ENCODE data around the gene SLC22A16.
"Not testable (repeated sequence)": the region's sequence is repeated elsewhere in the genome, so short reads cannot be mapped to it uniquely, and the experiment has no call there.

The SLC22A16 gene

DNA sequence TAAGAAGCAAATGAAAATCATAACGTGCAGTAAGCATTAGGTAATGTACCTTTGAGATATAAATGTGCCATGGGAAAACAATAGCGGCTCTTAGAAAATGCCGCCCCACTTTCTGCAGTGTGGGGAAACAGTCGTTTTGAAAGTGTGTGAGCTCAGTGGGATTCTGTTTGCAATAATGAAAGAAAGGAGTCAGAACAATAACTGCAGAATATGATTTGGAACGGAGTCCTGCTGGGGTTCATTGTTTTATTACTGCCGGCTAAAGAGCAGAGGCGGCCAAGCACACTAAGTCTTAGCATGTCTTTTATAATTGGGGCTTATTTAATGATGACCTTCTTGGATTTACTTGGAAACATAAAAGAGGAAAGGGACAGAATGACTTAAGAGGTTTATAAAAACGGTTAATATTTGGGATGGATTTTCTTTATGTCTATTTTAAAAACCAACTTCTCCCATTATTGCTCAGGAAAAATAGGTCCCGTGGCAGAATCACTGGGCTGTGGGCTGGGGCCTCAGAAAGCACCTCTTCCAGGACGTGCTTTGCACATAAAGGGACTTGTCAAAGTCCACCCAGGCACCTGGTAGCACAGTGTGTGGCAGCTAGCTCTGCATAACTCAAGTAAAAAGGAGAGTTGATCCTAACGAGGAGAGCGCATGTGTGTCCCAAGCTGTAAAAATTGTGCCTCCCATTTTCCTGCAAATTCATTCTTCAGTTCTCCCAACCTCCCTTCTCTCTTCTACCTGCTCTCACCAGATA is 44.0 kb upstream of the SLC22A16 start:
- no peak overlapping the region for H3K4me3 ChIP-seq (ENCODE audit: control insufficient read depth, low read depth, low read length)
- DNase-seq (ENCODE audit: low read depth): no peak
- TF ChIP-seq, protein P1, sequence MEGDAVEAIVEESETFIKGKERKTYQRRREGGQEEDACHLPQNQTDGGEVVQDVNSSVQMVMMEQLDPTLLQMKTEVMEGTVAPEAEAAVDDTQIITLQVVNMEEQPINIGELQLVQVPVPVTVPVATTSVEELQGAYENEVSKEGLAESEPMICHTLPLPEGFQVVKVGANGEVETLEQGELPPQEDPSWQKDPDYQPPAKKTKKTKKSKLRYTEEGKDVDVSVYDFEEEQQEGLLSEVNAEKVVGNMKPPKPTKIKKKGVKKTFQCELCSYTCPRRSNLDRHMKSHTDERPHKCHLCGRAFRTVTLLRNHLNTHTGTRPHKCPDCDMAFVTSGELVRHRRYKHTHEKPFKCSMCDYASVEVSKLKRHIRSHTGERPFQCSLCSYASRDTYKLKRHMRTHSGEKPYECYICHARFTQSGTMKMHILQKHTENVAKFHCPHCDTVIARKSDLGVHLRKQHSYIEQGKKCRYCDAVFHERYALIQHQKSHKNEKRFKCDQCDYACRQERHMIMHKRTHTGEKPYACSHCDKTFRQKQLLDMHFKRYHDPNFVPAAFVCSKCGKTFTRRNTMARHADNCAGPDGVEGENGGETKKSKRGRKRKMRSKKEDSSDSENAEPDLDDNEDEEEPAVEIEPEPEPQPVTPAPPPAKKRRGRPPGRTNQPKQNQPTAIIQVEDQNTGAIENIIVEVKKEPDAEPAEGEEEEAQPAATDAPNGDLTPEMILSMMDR (IDR thresholded peaks at IDR 0.05; ENCODE audit: control insufficient read depth, insufficient read depth, low read depth, low read length, missing control alignments): no peak

- DNase-seq (ENCODE audit: low read depth): no peak
- no peak overlapping the region for H3K4me3 ChIP-seq (ENCODE audit: control insufficient read depth, low read depth, low read length)
- TF ChIP-seq, protein P1 (IDR thresholded peaks at IDR 0.05; ENCODE audit: control insufficient read depth, insufficient read depth, low read depth, low read length, missing control alignments): no peak
Observed at GRCh38 chr6:110517601-110518281, 41.3 kb upstream of the SLC22A16 start.

- TF ChIP-seq, protein P1 (IDR thresholded peaks at IDR 0.05; ENCODE audit: control insufficient read depth, insufficient read depth, low read depth, low read length, missing control alignments): no peak
- no peak for DNase-seq (ENCODE audit: low read depth)
- no peak overlapping the region for H3K4me3 ChIP-seq (ENCODE audit: control insufficient read depth, low read depth, low read length)
Observed at GRCh38 chr6:110517034-110517433, 40.6 kb upstream of the SLC22A16 start.

DNA sequence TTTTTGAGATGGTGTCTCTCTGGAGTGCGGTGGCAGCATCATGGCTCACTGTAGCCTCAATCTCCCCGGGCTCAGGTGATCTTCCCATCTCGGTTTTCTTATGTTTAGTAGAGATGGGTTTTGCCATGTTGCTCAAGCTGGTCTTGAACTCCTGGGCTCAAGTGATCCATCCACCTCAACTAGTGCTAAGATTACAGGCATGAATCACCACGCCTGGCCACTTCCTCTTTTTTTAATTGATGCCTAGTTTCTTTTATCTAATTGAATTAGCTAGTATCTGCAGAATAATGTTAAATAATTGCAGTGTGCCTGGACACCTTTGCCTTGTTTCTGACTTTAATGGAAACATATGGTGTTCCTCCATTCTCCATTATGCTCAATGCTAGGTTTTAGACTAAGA is 38.4 kb upstream of the SLC22A16 start:
- no peak overlapping the region for H3K4me3 ChIP-seq (ENCODE audit: control insufficient read depth, low read depth, low read length)
- DNase-seq (ENCODE audit: low read depth): no peak
- TF ChIP-seq, protein P1 (IDR thresholded peaks at IDR 0.05; ENCODE audit: control insufficient read depth, insufficient read depth, low read depth, low read length, missing control alignments): no peak

DNA sequence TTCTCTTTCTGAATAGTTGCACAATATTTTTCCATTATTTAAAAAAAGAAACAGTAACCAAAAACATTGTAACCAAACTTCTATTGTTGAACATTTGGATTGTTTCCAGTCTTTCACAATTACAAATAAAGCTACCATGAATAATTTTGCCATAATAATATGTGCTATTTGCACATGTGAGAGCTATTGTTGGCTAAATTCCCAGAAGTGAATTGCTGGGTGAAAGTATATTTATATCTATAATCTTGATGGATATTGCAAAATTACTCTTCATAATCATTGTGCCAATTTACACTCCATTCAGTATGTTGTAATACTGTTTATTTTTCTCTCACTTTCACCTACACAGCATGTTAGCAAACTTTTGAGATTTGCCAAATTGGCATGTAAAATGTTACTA is 36.6 kb upstream of the SLC22A16 start:
- no peak for DNase-seq (ENCODE audit: low read depth)
- TF ChIP-seq, protein P1 (IDR thresholded peaks at IDR 0.05; ENCODE audit: control insufficient read depth, insufficient read depth, low read depth, low read length, missing control alignments): no peak

GRCh38 chr6:110512549-110512948 is 36.1 kb upstream of the SLC22A16 start:
- DNase-seq (ENCODE audit: low read depth); H3K4me3 ChIP-seq (ENCODE audit: control insufficient read depth, low read depth, low read length): not testable (repeated sequence)

More for the DNA sequence above, 36.6 kb upstream of the SLC22A16 start:
- H3K4me3 ChIP-seq (ENCODE audit: control insufficient read depth, low read depth, low read length): no peak overlapping the region

DNA sequence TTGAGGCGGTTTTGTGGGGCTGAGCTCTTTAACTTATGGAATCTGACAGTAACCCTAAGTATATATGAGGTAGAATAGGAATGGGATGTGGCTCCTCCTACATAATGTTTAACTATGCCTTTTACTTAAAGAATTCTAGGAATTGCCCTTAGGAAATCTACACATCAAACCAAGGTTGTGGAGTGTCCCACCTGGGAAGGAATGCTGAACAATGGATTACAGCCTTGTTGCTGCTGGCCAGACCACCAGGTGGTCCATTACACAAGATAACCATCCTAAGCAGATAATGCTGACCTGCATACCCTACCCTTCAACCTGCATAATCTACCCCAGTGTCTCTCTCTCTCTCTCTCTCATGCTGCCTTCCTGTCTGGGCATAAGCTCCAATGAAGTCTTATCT is 35.0 kb upstream of the SLC22A16 start:
- DNase-seq (ENCODE audit: low read depth): no peak
- H3K4me3 ChIP-seq (ENCODE audit: control insufficient read depth, low read depth, low read length): no peak overlapping the region
- TF ChIP-seq, protein P1 (IDR thresholded peaks at IDR 0.05; ENCODE audit: control insufficient read depth, insufficient read depth, low read depth, low read length, missing control alignments): no peak

Data from AG09309 (cell line).